HL-60 (cell line): ENCODE measurements around the gene DERL3.

Source experiments
- GABPA ChIP-seq: IDR thresholded peaks from 2 replicates; pipeline ENCODE4 v1.6.1; 2012; ENCODE audit warnings: low read depth
- POLR2AphosphoS5 ChIP-seq: IDR thresholded peaks from 2 replicates; pipeline ENCODE4 v1.6.1; 2012; ENCODE audit warnings: low read depth
- SPI1 ChIP-seq: IDR thresholded peaks from 2 replicates; pipeline ENCODE4 v1.6.1; 2012; ENCODE audit warnings: low read depth, mild to moderate bottlenecking, borderline replicate concordance
- TF ChIP-seq, protein P1 (sequence below): IDR thresholded peaks from one replicate; pipeline ENCODE4 v1.5.1; 2011; ENCODE audit warnings: low read length, control low read depth, inconsistent platforms; ENCODE audit not compliant: insufficient read depth
- TF ChIP-seq, protein P2 (sequence below): IDR thresholded peaks from 2 replicates; pipeline ENCODE4 v1.6.1; 2012; ENCODE audit warnings: low read depth; ENCODE audit not compliant: insufficient replicate concordance

DNA sequence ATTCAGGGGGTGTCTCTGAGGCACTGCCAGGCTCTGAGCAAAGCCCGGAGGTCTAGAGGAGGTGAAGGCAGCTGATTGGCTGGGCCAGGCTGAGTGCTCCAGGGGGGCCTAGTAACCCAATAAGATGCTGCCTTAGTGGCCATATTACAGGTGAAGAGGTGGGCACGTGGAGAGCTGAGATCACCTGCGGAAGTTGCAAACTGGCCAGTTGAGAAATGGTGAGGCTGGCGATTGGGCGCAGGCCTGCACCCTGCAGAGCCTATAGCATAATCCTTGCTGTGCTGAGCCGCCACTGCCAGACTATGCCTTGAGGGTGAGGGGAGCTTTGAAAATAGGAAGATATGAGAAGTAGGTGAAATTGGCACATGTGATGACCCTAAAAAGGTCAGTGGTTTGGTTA lies 21.7 kb downstream of the DERL3 start:
- TF ChIP-seq, protein P1, sequence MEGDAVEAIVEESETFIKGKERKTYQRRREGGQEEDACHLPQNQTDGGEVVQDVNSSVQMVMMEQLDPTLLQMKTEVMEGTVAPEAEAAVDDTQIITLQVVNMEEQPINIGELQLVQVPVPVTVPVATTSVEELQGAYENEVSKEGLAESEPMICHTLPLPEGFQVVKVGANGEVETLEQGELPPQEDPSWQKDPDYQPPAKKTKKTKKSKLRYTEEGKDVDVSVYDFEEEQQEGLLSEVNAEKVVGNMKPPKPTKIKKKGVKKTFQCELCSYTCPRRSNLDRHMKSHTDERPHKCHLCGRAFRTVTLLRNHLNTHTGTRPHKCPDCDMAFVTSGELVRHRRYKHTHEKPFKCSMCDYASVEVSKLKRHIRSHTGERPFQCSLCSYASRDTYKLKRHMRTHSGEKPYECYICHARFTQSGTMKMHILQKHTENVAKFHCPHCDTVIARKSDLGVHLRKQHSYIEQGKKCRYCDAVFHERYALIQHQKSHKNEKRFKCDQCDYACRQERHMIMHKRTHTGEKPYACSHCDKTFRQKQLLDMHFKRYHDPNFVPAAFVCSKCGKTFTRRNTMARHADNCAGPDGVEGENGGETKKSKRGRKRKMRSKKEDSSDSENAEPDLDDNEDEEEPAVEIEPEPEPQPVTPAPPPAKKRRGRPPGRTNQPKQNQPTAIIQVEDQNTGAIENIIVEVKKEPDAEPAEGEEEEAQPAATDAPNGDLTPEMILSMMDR = no peak
- TF ChIP-seq POLR2AphosphoS5 (no peak), SPI1 (no peak), GABPA (no peak)
- TF ChIP-seq, protein P2, sequence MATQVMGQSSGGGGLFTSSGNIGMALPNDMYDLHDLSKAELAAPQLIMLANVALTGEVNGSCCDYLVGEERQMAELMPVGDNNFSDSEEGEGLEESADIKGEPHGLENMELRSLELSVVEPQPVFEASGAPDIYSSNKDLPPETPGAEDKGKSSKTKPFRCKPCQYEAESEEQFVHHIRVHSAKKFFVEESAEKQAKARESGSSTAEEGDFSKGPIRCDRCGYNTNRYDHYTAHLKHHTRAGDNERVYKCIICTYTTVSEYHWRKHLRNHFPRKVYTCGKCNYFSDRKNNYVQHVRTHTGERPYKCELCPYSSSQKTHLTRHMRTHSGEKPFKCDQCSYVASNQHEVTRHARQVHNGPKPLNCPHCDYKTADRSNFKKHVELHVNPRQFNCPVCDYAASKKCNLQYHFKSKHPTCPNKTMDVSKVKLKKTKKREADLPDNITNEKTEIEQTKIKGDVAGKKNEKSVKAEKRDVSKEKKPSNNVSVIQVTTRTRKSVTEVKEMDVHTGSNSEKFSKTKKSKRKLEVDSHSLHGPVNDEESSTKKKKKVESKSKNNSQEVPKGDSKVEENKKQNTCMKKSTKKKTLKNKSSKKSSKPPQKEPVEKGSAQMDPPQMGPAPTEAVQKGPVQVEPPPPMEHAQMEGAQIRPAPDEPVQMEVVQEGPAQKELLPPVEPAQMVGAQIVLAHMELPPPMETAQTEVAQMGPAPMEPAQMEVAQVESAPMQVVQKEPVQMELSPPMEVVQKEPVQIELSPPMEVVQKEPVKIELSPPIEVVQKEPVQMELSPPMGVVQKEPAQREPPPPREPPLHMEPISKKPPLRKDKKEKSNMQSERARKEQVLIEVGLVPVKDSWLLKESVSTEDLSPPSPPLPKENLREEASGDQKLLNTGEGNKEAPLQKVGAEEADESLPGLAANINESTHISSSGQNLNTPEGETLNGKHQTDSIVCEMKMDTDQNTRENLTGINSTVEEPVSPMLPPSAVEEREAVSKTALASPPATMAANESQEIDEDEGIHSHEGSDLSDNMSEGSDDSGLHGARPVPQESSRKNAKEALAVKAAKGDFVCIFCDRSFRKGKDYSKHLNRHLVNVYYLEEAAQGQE = no peak
